H1 (cell line): ENCODE measurements around the gene TNXB. TPM values are rescaled to one million over a fixed set of nuclear protein-coding genes. Genes with fewer than 3 reads are reported as not detected.
"Not testable (repeated sequence)": the region's sequence is repeated elsewhere in the genome, so short reads cannot be mapped to it uniquely, and the experiment has no call there.

Experiments used
- CTCF ChIA-PET: fragments of 300-600 bp; sonication (Branson Sonifier 250); formaldehyde crosslinking; loops from one replicate; lab custom pipeline; 2021; ENCODE audit not compliant: partially characterized antibody; lab: Charles Lee
- POLR2A ChIA-PET: fragments of 300-600 bp; sonication (Branson Sonifier 250); formaldehyde crosslinking; loops from one replicate; lab custom pipeline; 2021; ENCODE audit warnings: inconsistent platforms; ENCODE audit not compliant: partially characterized antibody; lab: Charles Lee
- DNase-seq, 2 experiments: peaks; one replicate each; pipeline versions ENCODE4 v3.0.0 to v3.0.0-alpha.2; 2010 to 2022; ENCODE audit warnings: low spot score in 2 of 2, low read depth in 1 of 2, mixed read lengths in 1 of 2
- FAIRE-seq: peaks from 2 replicates; lab custom pipeline; 2011; peaks lifted over from hg19 to GRCh38; lab: Jason Lieb, UNC
- H2AFZ ChIP-seq: 2 replicates; pipeline ENCODE4 v1.8.1; 2012; ENCODE audit warnings: low read length, inconsistent platforms
- H2AK5ac ChIP-seq: 2 replicates; pipeline ENCODE4 v1.6.1; 2013; ENCODE audit warnings: low read depth, low read length
- H2BK120ac ChIP-seq: replicated peaks from 2 replicates; pipeline ENCODE3; 2013; ENCODE audit warnings: low read depth, low read length, inconsistent platforms
- H2BK12ac ChIP-seq: 2 replicates; pipeline ENCODE4 v1.6.1; 2013; ENCODE audit warnings: low read depth, low read length
- H2BK15ac ChIP-seq: 2 replicates; pipeline ENCODE4 v1.6.1; 2013; ENCODE audit warnings: low read length
- H2BK20ac ChIP-seq: 2 replicates; pipeline ENCODE4 v1.6.1; 2013; ENCODE audit warnings: low read length
- H2BK5ac ChIP-seq: 2 replicates; pipeline ENCODE4 v1.6.1; 2013; ENCODE audit warnings: low read depth, low read length
- H3K14ac ChIP-seq: 2 replicates; pipeline ENCODE4 v1.6.1; 2013; ENCODE audit warnings: inconsistent platforms; ENCODE audit not compliant: insufficient read length
- H3K18ac ChIP-seq: 2 replicates; pipeline ENCODE4 v1.6.1; 2013; ENCODE audit warnings: low read length; ENCODE audit errors: extremely low read depth
- H3K23ac ChIP-seq: 2 replicates; pipeline ENCODE4 v1.6.1; 2013; ENCODE audit warnings: inconsistent platforms; ENCODE audit not compliant: insufficient read length
- H3K23me2 ChIP-seq: 2 replicates; pipeline ENCODE4 v1.6.1; 2013; ENCODE audit warnings: low read depth, low read length
- H3K27ac ChIP-seq: 2 replicates; pipeline ENCODE4 v1.6.1; 2011; ENCODE audit warnings: low read depth, low read length, inconsistent platforms
- H3K27me3 ChIP-seq, 4 experiments: replicated peaks in 1 of 4; 1 replicate in 1 of 4; 2 replicates in 3 of 4; pipeline versions ENCODE4 v1.6.1 to v1.8.1; 2011 to 2013; ENCODE audit warnings: low read length in 3 of 4, mild to moderate bottlenecking in 3 of 4, inconsistent platforms in 2 of 4, mixed read lengths in 2 of 4, moderate library complexity in 1 of 4; ENCODE audit not compliant: control insufficient read depth in 3 of 4, insufficient read depth in 3 of 4; ENCODE audit errors: extremely low read depth in 1 of 4
- H3K36me3 ChIP-seq, 4 experiments: 2 replicates each; pipeline versions ENCODE4 v1.6.1 to v1.8.1; 2011 to 2013; ENCODE audit warnings: mild to moderate bottlenecking in 4 of 4, low read length in 3 of 4, moderate library complexity in 2 of 4, control low read depth in 1 of 4, inconsistent platforms in 1 of 4; ENCODE audit not compliant: insufficient read depth in 4 of 4, control insufficient read depth in 2 of 4
- H3K4ac ChIP-seq: replicated peaks from 2 replicates; pipeline ENCODE3; 2013; ENCODE audit warnings: low read length, low read depth, mixed read lengths, inconsistent platforms; ENCODE audit not compliant: insufficient read length
- H3K4me1 ChIP-seq, 4 experiments: replicated peaks in 1 of 4; 1 replicate in 1 of 4; 2 replicates in 3 of 4; pipeline versions ENCODE4 v1.6.1 to v1.8.1; 2011 to 2013; ENCODE audit warnings: low read length in 3 of 4, inconsistent platforms in 2 of 4, mixed read lengths in 1 of 4; ENCODE audit not compliant: insufficient read depth in 4 of 4, control insufficient read depth in 3 of 4
- H3K4me2 ChIP-seq, 2 experiments: 2 replicates each; pipeline versions ENCODE4 v1.6.1 to v1.8.1; 2011 to 2013; ENCODE audit warnings: low read depth in 2 of 2, low read length in 2 of 2, control low read depth in 1 of 2, inconsistent platforms in 1 of 2, mild to moderate bottlenecking in 1 of 2; ENCODE audit not compliant: insufficient read depth in 1 of 2
- H3K4me3 ChIP-seq, 4 experiments: fragments of 200-600, 300-600 bp in 1 of 4; sonication (generic), shearing (Covaris generic), sonication (Bioruptor Twin) in 1 of 4; 2 replicates each; pipeline versions ENCODE4 v1.5.1 to v1.8.1; 2011 to 2016; ENCODE audit warnings: low read length in 4 of 4, low read depth in 3 of 4, control low read depth in 2 of 4, inconsistent platforms in 2 of 4, mild to moderate bottlenecking in 2 of 4, mixed read lengths in 1 of 4, moderate library complexity in 1 of 4; ENCODE audit not compliant: insufficient read depth in 2 of 4; ENCODE audit errors: extremely low read depth in 1 of 4
- H3K56ac ChIP-seq: replicated peaks from 2 replicates; pipeline ENCODE3; 2013; ENCODE audit warnings: low read depth, mild to moderate bottlenecking, mixed read lengths, low read length, inconsistent platforms; ENCODE audit not compliant: insufficient read length
- H3K79me1 ChIP-seq: 2 replicates; pipeline ENCODE4 v1.6.1; 2013; ENCODE audit warnings: low read depth, low read length, control low read depth
- H3K79me2 ChIP-seq, 2 experiments: 2 replicates each; pipeline versions ENCODE4 v1.6.1 to v1.8.1; 2012 to 2013; ENCODE audit warnings: low read length in 2 of 2, mild to moderate bottlenecking in 2 of 2, inconsistent platforms in 1 of 2; ENCODE audit not compliant: insufficient read depth in 2 of 2, control insufficient read depth in 1 of 2
- H3K9ac ChIP-seq, 4 experiments: replicated peaks in 1 of 4; 1 replicate in 1 of 4; 2 replicates in 3 of 4; pipeline versions ENCODE4 v1.6.1 to v1.8.1; 2011 to 2013; ENCODE audit warnings: low read depth in 3 of 4, low read length in 3 of 4, control low read depth in 2 of 4, mild to moderate bottlenecking in 2 of 4, moderate library complexity in 2 of 4, inconsistent platforms in 1 of 4; ENCODE audit errors: extremely low read depth in 1 of 4
- H3K9me3 ChIP-seq, 2 experiments: 2 replicates each; pipeline versions ENCODE4 v1.6.1 to v1.8.1; 2012 to 2013; ENCODE audit warnings: mild to moderate bottlenecking in 2 of 2, moderate library complexity in 2 of 2, control low read depth in 1 of 2, inconsistent platforms in 1 of 2, low read depth in 1 of 2, low read length in 1 of 2, mixed read lengths in 1 of 2; ENCODE audit not compliant: insufficient read depth in 2 of 2
- H4K20me1 ChIP-seq, 2 experiments: replicated peaks in 1 of 2; 2 replicates each; pipeline versions ENCODE3 to v1.8.1; 2011 to 2013; ENCODE audit warnings: inconsistent platforms in 2 of 2, low read length in 2 of 2, mild to moderate bottlenecking in 1 of 2; ENCODE audit not compliant: insufficient read depth in 2 of 2, control insufficient read depth in 1 of 2
- H4K5ac ChIP-seq: 2 replicates; pipeline ENCODE4 v1.6.1; 2013; ENCODE audit warnings: low read length, low read depth, mixed read lengths, inconsistent platforms; ENCODE audit not compliant: insufficient read length
- H4K8ac ChIP-seq: 2 replicates; pipeline ENCODE4 v1.8.0; 2013; ENCODE audit warnings: mild to moderate bottlenecking, moderate library complexity, low read length, inconsistent platforms; ENCODE audit not compliant: insufficient read depth; ENCODE audit errors: extremely low read depth
- H4K91ac ChIP-seq: replicated peaks from 2 replicates; pipeline ENCODE3; 2013; ENCODE audit warnings: low read length, mixed read lengths, inconsistent platforms; ENCODE audit not compliant: insufficient read length
- WGBS, 2 experiments: shearing (Covaris generic) in 1 of 2; methylation state at CpG; one replicate each; pipeline versions ENCODE4 v1.1.6 to v1.1.7; 2013 to 2015; ENCODE audit warnings: low lambda C conversion rate in 2 of 2, mixed read lengths in 2 of 2, inconsistent platforms in 1 of 2, low coverage in 1 of 2, missing lambda C conversion rate in 1 of 2; ENCODE audit not compliant: insufficient replicate concordance in 2 of 2, insufficient coverage in 1 of 2, insufficient read length in 1 of 2; ENCODE audit errors: extremely low coverage in 1 of 2, missing lambda C conversion rate in 1 of 2; 5-methylcytosine and 5-hydroxymethylcytosine counted together
- polyA plus RNA-seq, 7 experiments: library from polyadenylated mRNA; depleted of rRNA in 3 of 7; stranded (reverse) in 5 of 7; unstranded in 2 of 7; fragments of >200 nt in 5 of 7; fragments of 200-250 nt in 2 of 7; gene quantifications; 1 replicate in 5 of 7; 2 replicates in 1 of 7; 4 replicates in 1 of 7; pipeline versions ENCODE4 v1.2.1 to v1.2.3, GENCODE V29; 2011 to 2013; ENCODE audit warnings: missing spikeins in 2 of 7, mixed read lengths in 2 of 7
- total RNA-seq: library from RNA; stranded (reverse); fragmentation: NEBNext Ultra II Directional; extraction: Animal tissue kit (Norgen Biotek cat#: 25700); gene quantifications from 2 replicates; pipeline ENCODE4 v1.2.1, GENCODE V29; 2021

The TNXB gene
- total and polyA plus RNA-seq, 2 of the 8 experiments (the other 6 are each of a cell fraction or from before 2014, with no cell fraction given), result 3.1 to 4.8 TPM

GRCh38 chr6:32037136-32037535 lies 72.0 kb downstream of the TNXB start:
- H4K8ac ChIP-seq, H4K91ac ChIP-seq, H3K9me3 ChIP-seq, H2BK5ac ChIP-seq, H3K23ac ChIP-seq, H3K14ac ChIP-seq, H3K9ac ChIP-seq, H2BK15ac ChIP-seq, DNase-seq, H2AK5ac ChIP-seq, H3K79me2 ChIP-seq, H3K4ac ChIP-seq, H4K5ac ChIP-seq, H2BK20ac ChIP-seq, H3K23me2 ChIP-seq, H3K18ac ChIP-seq, H4K20me1 ChIP-seq, H3K56ac ChIP-seq, H2AFZ ChIP-seq, H3K4me3 ChIP-seq, H2BK120ac ChIP-seq, H3K4me1 ChIP-seq, H2BK12ac ChIP-seq, H3K79me1 ChIP-seq, H3K4me2 ChIP-seq, H3K27ac ChIP-seq, H3K36me3 ChIP-seq, POLR2A ChIA-PET, H3K27me3 ChIP-seq, FAIRE-seq: not testable (repeated sequence)
- WGBS, 2 experiments, result 100% methylated on average over 1 of the region's 5 CpGs; no CpG with 5 or more reads in 1 of the 2 experiments
- CTCF ChIA-PET, result interaction anchor here (1.2 kb wide), 1 partner anchor 9 kb away, joined by 3 read pairs; no protein-coding TSS in a partner anchor

GRCh38 chr6:32035283-32036013 lies 73.7 kb downstream of the TNXB start:
- H2AK5ac ChIP-seq, H2BK15ac ChIP-seq, FAIRE-seq, H3K14ac ChIP-seq, H4K8ac ChIP-seq, H4K5ac ChIP-seq, H3K9ac ChIP-seq, H3K4me2 ChIP-seq, H3K23me2 ChIP-seq, H4K20me1 ChIP-seq, CTCF ChIA-PET, H3K27me3 ChIP-seq, DNase-seq, H3K4me3 ChIP-seq, H2BK12ac ChIP-seq, H3K4ac ChIP-seq, H3K9me3 ChIP-seq, H2BK20ac ChIP-seq, H3K56ac ChIP-seq, H3K27ac ChIP-seq, H2BK120ac ChIP-seq, H3K36me3 ChIP-seq, H2BK5ac ChIP-seq, H4K91ac ChIP-seq, H3K18ac ChIP-seq, H2AFZ ChIP-seq, POLR2A ChIA-PET, H3K79me1 ChIP-seq, H3K4me1 ChIP-seq, H3K79me2 ChIP-seq, H3K23ac ChIP-seq: not testable (repeated sequence)
- WGBS, 2 experiments, result no CpG with 5 or more reads among the region's 16 CpGs
